Osteocyte (in vitro differentiated cells): ENCODE results near the gene RADX. TPM values are rescaled to one million over a fixed set of nuclear protein-coding genes. Genes with fewer than 3 reads are reported as not detected.

ENCODE experiments used
- DNase-seq: peaks from one replicate; pipeline ENCODE4 v3.0.0; 2021; ENCODE audit warnings: mixed read lengths; ENCODE audit not compliant: unreplicated experiment; ENCODE audit errors: extremely low spot score
- H3K27ac Mint-ChIP-seq: one replicate; pipeline ENCODE4 v1.8.0; 2021; ENCODE audit warnings: mild to moderate bottlenecking, mixed read lengths; ENCODE audit not compliant: unreplicated experiment
- H3K27me3 Mint-ChIP-seq: one replicate; pipeline ENCODE4 v1.8.0; 2021; ENCODE audit warnings: mixed read lengths; ENCODE audit not compliant: unreplicated experiment
- H3K36me3 Mint-ChIP-seq: one replicate; pipeline ENCODE4 v1.8.0; 2021; ENCODE audit warnings: mixed read lengths; ENCODE audit not compliant: unreplicated experiment
- H3K4me1 Mint-ChIP-seq: one replicate; pipeline ENCODE4 v1.8.0; 2021; ENCODE audit warnings: mixed read lengths; ENCODE audit not compliant: unreplicated experiment
- H3K4me3 Mint-ChIP-seq: one replicate; pipeline ENCODE4 v1.8.0; 2021; ENCODE audit warnings: mild to moderate bottlenecking, moderate library complexity, mixed read lengths; ENCODE audit not compliant: unreplicated experiment
- H3K9me3 Mint-ChIP-seq: one replicate; pipeline ENCODE4 v1.8.0; 2021; ENCODE audit warnings: mixed read lengths; ENCODE audit not compliant: unreplicated experiment
- long read RNA-seq: library from polyadenylated mRNA; unstranded; transcript quantifications from one replicate; pipeline ENCODE4 v2.0.0, GENCODE V29; 2021
- total RNA-seq: library from RNA; stranded (reverse); gene quantifications from 2 replicates; pipeline ENCODE4 v1.2.1, GENCODE V29; 2021
- TF ChIP-seq, protein P1 (sequence below): fragments of 200-600 bp; sonication (generic); IDR thresholded peaks from 2 replicates; pipeline ENCODE4 v1.5.0; 2021; ENCODE audit warnings: antibody characterized with exemption, mild to moderate bottlenecking, moderate library complexity

Gene RADX, protein sequence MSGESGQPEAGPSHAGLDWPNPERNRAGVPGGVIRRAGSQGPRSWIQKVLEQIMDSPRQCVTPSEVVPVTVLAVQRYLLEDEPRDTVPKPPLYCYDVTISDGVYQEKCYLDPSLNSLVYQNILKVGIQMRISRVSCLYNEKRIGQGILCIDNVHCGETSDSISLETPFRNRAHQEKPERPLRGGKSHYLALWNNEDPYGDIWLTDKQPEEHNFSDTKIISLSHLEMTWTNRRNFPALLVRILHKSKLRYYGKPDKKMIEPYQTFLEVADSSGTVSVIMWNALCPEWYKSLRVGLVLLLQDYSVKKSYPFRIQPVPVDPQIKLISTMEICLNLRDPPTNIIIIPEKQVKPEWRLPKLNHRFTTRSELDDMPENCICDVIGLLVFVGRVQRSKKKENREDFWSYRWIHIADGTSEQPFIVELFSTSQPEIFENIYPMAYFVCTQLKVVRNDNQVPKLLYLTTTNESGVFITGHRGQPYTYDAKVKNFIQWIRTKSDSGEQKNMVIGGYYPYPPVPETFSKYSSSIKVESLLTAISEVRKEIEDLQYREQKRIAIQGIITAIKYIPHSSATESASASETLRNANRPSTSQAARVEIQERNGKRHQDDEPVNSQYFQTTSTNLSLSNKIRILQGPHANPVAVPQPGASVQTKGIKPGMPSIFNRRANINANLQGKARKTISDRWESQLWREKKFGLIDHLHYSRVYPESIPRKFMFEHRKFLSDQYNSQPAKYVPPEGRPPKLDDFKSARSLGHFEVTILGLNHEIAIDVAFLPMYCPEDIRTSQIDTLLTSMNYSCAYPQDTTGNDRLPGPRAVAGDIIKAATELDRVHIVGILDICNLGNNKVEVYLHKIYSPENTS
- not detected in 2 replicates for total RNA-seq
- long read RNA-seq, result 0 reads

DNA sequence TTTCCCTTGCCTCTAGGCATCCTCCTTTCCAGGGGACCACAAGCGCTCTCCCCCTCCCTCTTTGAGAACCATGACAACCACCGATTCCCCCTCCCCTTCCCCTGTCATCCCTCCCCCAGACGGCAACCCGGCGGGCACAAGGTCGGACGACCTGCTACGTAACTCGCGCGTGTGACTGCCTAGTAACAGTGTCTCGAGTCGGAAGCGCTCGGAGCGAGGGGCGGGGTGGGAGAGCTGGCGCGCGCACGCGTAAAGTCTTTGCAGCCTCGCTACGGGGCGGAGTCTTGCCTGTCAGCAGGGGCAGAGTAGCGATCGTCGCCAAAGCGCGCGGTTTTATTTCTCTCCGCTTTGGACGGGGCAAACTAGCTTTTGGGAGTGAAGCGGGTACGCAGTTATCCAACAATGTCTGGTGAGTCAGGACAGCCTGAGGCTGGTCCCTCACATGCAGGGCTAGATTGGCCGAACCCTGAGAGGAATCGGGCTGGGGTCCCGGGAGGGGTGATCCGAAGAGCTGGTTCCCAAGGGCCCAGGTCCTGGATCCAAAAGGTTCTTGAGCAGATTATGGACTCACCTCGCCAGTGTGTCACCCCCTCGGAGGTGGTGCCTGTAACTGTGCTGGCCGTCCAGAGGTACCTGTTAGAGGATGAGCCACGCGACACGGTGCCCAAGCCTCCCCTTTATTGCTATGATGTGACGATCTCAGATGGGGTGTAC lies at the start of gene RADX:
Gene RADX (plus strand): TSS at position 300 of the 714 bp plus-strand sequence. CDS start 103 bp downstream, at position 403.
- TF ChIP-seq, protein P1, sequence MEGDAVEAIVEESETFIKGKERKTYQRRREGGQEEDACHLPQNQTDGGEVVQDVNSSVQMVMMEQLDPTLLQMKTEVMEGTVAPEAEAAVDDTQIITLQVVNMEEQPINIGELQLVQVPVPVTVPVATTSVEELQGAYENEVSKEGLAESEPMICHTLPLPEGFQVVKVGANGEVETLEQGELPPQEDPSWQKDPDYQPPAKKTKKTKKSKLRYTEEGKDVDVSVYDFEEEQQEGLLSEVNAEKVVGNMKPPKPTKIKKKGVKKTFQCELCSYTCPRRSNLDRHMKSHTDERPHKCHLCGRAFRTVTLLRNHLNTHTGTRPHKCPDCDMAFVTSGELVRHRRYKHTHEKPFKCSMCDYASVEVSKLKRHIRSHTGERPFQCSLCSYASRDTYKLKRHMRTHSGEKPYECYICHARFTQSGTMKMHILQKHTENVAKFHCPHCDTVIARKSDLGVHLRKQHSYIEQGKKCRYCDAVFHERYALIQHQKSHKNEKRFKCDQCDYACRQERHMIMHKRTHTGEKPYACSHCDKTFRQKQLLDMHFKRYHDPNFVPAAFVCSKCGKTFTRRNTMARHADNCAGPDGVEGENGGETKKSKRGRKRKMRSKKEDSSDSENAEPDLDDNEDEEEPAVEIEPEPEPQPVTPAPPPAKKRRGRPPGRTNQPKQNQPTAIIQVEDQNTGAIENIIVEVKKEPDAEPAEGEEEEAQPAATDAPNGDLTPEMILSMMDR, result no peak
- H3K4me3 Mint-ChIP-seq, result peak within 1 kb of the TSS; percentile 76
- H3K9me3 Mint-ChIP-seq, result no peaks in the 10 kb centered on the region
- H3K4me1 Mint-ChIP-seq, result peaks cover 7% of the 10 kb centered on the region
- peaks cover 32% of the 10 kb centered on the region for H3K27me3 Mint-ChIP-seq
- no peaks in the 10 kb centered on the region for H3K36me3 Mint-ChIP-seq
- peak; percentile 87 for DNase-seq
- H3K27ac Mint-ChIP-seq, result no peak within 1 kb of the TSS

DNA sequence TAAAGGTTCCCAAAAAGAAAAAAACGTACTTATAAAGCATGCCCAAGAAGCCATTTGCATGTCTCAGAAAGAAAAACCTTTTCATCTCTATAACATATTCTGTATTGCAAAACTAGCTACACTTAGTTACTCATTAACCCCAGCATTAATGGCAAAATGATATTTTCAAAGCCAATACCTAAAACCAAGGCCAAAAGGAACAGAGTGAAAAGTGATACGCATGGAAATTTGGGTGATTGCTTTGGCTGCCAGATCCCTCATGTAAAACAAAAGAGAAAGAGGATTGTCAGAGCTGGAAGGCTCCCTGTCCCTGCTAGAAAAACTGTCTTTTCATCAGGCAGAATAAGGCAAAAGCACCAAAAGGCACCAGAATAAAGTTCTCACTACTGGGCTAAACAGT lies 46.8 kb upstream of the RADX start:
- Mint-ChIP-seq H3K27ac (no peak overlapping the region), H3K36me3 (no peaks in the 10 kb centered on the region), H3K9me3 (peaks cover 4% of the 10 kb centered on the region), H3K27me3 (no peaks in the 10 kb centered on the region), H3K4me1 (no peaks in the 10 kb centered on the region), H3K4me3 (no peak overlapping the region)
- TF ChIP-seq, protein P1, result no peak
- DNase-seq, result no peak

DNA sequence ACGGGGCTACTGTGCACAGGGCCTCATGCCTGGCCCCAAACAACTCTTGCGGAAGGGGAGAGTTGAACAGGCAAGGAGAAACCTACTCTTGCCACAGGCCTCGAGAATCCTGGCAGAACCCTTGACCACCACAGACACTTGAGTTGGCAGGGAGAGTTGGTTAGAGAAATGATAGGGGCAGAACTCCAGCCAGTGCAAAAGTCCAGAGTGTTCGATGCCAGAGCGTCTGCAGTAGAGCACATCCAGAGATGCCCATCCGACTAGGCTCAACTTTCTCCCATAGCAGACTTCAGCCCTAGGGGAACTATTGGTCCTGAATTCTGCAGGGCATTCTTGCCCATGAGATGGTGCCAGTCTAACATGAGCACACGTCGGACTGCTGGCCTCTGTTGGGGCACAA lies 45.4 kb upstream of the RADX start:
- peaks cover 4% of the 10 kb centered on the region for H3K9me3 Mint-ChIP-seq
- no peak overlapping the region for H3K4me3 Mint-ChIP-seq
- TF ChIP-seq, protein P1, result no peak
- DNase-seq, result no peak
- no peaks in the 10 kb centered on the region for H3K27me3 Mint-ChIP-seq
- H3K36me3 Mint-ChIP-seq, result no peaks in the 10 kb centered on the region
- no peaks in the 10 kb centered on the region for H3K4me1 Mint-ChIP-seq
- no peak overlapping the region for H3K27ac Mint-ChIP-seq

DNA sequence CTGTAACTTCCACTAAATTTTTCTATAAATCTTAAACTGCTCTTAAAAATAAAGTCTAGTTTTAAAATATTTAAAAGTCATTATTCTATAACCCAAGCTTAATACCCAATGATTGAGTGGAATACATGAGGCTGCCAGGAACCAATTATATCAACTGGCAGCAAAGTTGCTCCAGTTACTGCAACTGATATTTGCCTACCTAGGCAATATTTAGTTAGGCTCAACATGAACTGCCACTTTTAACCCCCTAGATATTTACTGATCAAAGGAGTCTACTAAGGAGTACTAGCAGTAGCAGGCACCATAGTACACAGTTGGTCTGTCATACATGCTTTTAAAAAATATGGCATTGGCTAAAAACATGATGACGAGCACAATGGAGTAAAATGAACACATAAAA lies 29.9 kb upstream of the RADX start:
- H3K4me3 Mint-ChIP-seq, result no peak overlapping the region
- H3K9me3 Mint-ChIP-seq, result peaks cover 26% of the 10 kb centered on the region
- no peaks in the 10 kb centered on the region for H3K4me1 Mint-ChIP-seq
- DNase-seq, result no peak
- TF ChIP-seq, protein P1, result no peak
- H3K27me3 Mint-ChIP-seq, result no peaks in the 10 kb centered on the region
- peaks cover 2% of the 10 kb centered on the region for H3K36me3 Mint-ChIP-seq
- H3K27ac Mint-ChIP-seq, result no peak overlapping the region
